HG03432 (cell line): ENCODE measurements around the gene FRMD1.

Source experiments
- ATAC-seq: cut with Tn5 transposase; IDR thresholded peaks from one replicate; pipeline ENCODE4 v1.9.1; 2021; ENCODE audit warnings: mild to moderate bottlenecking, moderate library complexity; ENCODE audit not compliant: unreplicated experiment

FRMD1 gene

GRCh38 chr6:168031411-168031971 is 47.5 kb downstream of the FRMD1 start:
- no peak for ATAC-seq

- no peak for ATAC-seq
These were observed 48.1 kb downstream of the FRMD1 start for GRCh38 chr6:168030908-168031307.

GRCh38 chr6:168030218-168030746 is 48.7 kb downstream of the FRMD1 start:
- no peak for ATAC-seq

- no peak for ATAC-seq
These were observed 49.4 kb downstream of the FRMD1 start for GRCh38 chr6:168029459-168030217.

- ATAC-seq = no peak
These were observed 50.8 kb downstream of the FRMD1 start for GRCh38 chr6:168028181-168028580.

- no peak for ATAC-seq
These were observed 51.5 kb downstream of the FRMD1 start for GRCh38 chr6:168027521-168027920.

GRCh38 chr6:168026925-168027324 is 52.1 kb downstream of the FRMD1 start:
- ATAC-seq = no peak

GRCh38 chr6:168025831-168026710 is 52.9 kb downstream of the FRMD1 start:
- no peak for ATAC-seq

GRCh38 chr6:168024951-168025510 is 54.0 kb downstream of the FRMD1 start:
- ATAC-seq = no peak

- no peak for ATAC-seq
These were observed 56.3 kb downstream of the FRMD1 start for GRCh38 chr6:168022488-168023321.

GRCh38 chr6:168021581-168021980 is 57.4 kb downstream of the FRMD1 start:
- no peak for ATAC-seq

GRCh38 chr6:168020242-168020641 is 58.8 kb downstream of the FRMD1 start:
- ATAC-seq = no peak

- ATAC-seq = no peak
These were observed 60.3 kb downstream of the FRMD1 start for GRCh38 chr6:168018664-168019063.

GRCh38 chr6:168017629-168018028 is 61.4 kb downstream of the FRMD1 start:
- no peak for ATAC-seq

- no peak for ATAC-seq
These were observed 62.1 kb downstream of the FRMD1 start for GRCh38 chr6:168016721-168017525.

- no peak for ATAC-seq
These were observed 62.8 kb downstream of the FRMD1 start for GRCh38 chr6:168016176-168016620.

GRCh38 chr6:168015482-168016175 is 63.4 kb downstream of the FRMD1 start:
- ATAC-seq = no peak

- no peak for ATAC-seq
These were observed 64.0 kb downstream of the FRMD1 start for GRCh38 chr6:168015009-168015408.

- ATAC-seq = no peak
These were observed 64.6 kb downstream of the FRMD1 start for GRCh38 chr6:168014428-168014827.
